Lung (tissue), 12 donors: ENCODE data around the gene PCYT2. TPM values are rescaled to one million over a fixed set of nuclear protein-coding genes. Genes with fewer than 3 reads are reported as not detected.
A peak's percentile ranks its signal among the peaks of the same experiment; 100 is the strongest.

Source experiments
- ATAC-seq: fragments of 200-7000 bp; cut with Tn5 transposase; one replicate; pipeline ENCODE4 v1.9.1; 2020; ENCODE audit warnings: moderate number of reproducible peaks; ENCODE audit not compliant: insufficient read depth, low FRiP score
- DNase-seq, 3 donors: peaks; one replicate each; pipeline ENCODE4 v3.0.0-alpha.2; 2013 to 2017
- H3K27ac ChIP-seq, 2 donors: one replicate each; pipeline ENCODE4 v1.5.1; 2013; ENCODE audit warnings: mild to moderate bottlenecking in 2 of 2, moderate library complexity in 2 of 2, control low read depth in 1 of 2, inconsistent platforms in 1 of 2, low read depth in 1 of 2, low read length in 1 of 2
- H3K27me3 ChIP-seq, 3 donors: one replicate each; pipeline ENCODE4 v1.5.1; 2013; ENCODE audit warnings: low read length in 2 of 3; ENCODE audit not compliant: control insufficient read depth in 3 of 3, insufficient read depth in 3 of 3
- H3K36me3 ChIP-seq, 4 donors: one replicate each; pipeline ENCODE4 v1.5.1; 2013; ENCODE audit warnings: low read length in 4 of 4, mild to moderate bottlenecking in 1 of 4, moderate library complexity in 1 of 4; ENCODE audit not compliant: control insufficient read depth in 4 of 4, insufficient read depth in 4 of 4
- H3K4me1 ChIP-seq, 5 donors: one replicate each; pipeline ENCODE4 v1.5.1; 2013; ENCODE audit warnings: low read length in 5 of 5, mild to moderate bottlenecking in 2 of 5, moderate library complexity in 1 of 5; ENCODE audit not compliant: control insufficient read depth in 5 of 5, insufficient read depth in 5 of 5
- H3K4me3 ChIP-seq: one replicate; pipeline ENCODE4 v1.5.1; 2013; ENCODE audit warnings: mild to moderate bottlenecking, control low read depth, moderate library complexity
- H3K9ac ChIP-seq, 2 donors: one replicate each; pipeline ENCODE4 v1.5.1; 2013; ENCODE audit warnings: low read length in 2 of 2, control low read depth in 1 of 2; ENCODE audit not compliant: insufficient read depth in 1 of 2
- H3K9me3 ChIP-seq, 4 donors: one replicate each; pipeline ENCODE4 v1.5.1; 2013; ENCODE audit warnings: low read length in 3 of 4, mild to moderate bottlenecking in 1 of 4, moderate library complexity in 1 of 4; ENCODE audit not compliant: control insufficient read depth in 4 of 4, insufficient read depth in 3 of 4
- WGBS, 2 donors: extraction: QIAGEN DNeasy Blood & Tissue Kit; methylation state at CpG; one replicate each; pipeline ENCODE4 v1.1.7; 2013; 5-methylcytosine and 5-hydroxymethylcytosine counted together
- polyA plus RNA-seq, 2 donors: library from polyadenylated mRNA; stranded (reverse); fragments of 200-250 nt; gene quantifications; one replicate each; pipeline ENCODE4 v1.2.1, GENCODE V29; 2013
- total RNA-seq, 2 donors: library from RNA; depleted of rRNA in 1 of 2; stranded (reverse); fragments of >200 nt in 1 of 2; gene quantifications; one replicate each; pipeline ENCODE4 v1.2.1, GENCODE V29; 2014 to 2021
- TF ChIP-seq, protein P1 (sequence below): IDR thresholded peaks from 2 replicates; pipeline ENCODE4 v1.5.1; 2012; ENCODE audit warnings: mild to moderate bottlenecking; ENCODE audit errors: control extremely low read depth, extremely low read depth
- donor health status: control.
- donor health status: control.
- donor health status: Bipolar disorder and iron deficiency.
- donor health status: healthy.
- donor health status: DM: yes; HTN: yes; CAD: no.

PCYT2 gene
- total and polyA plus RNA-seq, 4 donors = 23.0 to 91.6 (median 67.5) TPM

DNA sequence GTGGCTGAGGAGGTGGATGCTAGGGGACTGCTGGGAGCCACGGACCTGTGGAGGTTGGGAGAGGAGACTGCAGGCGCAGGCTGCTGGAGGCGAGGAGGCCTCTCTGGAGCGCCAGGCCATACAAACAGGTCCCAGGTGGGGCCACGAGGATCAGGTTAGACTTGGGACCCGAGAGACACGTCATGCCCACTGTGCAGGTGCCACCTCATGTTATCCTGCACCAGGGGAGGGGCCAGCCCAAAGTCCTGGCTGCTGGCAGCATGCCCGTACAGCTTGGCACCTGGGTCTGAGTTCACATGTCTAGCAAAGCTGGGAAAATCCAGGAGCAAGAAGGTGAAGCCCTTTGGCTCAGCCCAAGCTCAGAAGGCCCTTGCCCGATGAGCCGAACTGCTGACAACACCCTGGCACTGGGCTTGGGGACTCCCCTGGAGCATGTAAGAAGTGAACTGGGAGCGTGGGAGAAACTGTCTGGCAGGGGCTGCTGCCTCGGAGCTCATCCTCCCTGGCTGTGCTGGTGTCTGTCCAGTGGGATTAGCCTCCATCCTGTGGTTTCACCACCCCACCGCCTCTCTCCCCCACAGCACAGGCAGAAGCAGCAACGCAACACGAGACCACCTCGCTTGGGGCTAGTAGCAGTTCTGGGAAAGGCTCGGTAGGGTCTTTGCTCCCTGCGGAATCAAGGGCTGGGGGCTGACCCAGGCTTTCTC is 45.3 kb downstream of the PCYT2 start:
- Histone ChIP-seq H3K4me3 (no peak overlapping the region), H3K9ac (no peak overlapping the region), H3K4me1 (peaks cover 0 to 29% (median 11%) of the 10 kb centered on the region in 5 donors), H3K36me3 (peaks cover 0 to 28% (median 20%) of the 10 kb centered on the region in 4 donors), H3K27me3 (no peaks in the 10 kb centered on the region), H3K9me3 (no peaks in the 10 kb centered on the region), H3K27ac (peak overlapping the region in 1 of 2 donors; percentile 15)
- DNase-seq (peak in 1 of 3 donors; percentile 10), ATAC-seq (no peak)
- 78% methylated on average over 18 of the region's 18 CpGs for whole genome bisulfite sequencing, 2 donors
- TF ChIP-seq, protein P1, sequence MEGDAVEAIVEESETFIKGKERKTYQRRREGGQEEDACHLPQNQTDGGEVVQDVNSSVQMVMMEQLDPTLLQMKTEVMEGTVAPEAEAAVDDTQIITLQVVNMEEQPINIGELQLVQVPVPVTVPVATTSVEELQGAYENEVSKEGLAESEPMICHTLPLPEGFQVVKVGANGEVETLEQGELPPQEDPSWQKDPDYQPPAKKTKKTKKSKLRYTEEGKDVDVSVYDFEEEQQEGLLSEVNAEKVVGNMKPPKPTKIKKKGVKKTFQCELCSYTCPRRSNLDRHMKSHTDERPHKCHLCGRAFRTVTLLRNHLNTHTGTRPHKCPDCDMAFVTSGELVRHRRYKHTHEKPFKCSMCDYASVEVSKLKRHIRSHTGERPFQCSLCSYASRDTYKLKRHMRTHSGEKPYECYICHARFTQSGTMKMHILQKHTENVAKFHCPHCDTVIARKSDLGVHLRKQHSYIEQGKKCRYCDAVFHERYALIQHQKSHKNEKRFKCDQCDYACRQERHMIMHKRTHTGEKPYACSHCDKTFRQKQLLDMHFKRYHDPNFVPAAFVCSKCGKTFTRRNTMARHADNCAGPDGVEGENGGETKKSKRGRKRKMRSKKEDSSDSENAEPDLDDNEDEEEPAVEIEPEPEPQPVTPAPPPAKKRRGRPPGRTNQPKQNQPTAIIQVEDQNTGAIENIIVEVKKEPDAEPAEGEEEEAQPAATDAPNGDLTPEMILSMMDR = no peak

DNA sequence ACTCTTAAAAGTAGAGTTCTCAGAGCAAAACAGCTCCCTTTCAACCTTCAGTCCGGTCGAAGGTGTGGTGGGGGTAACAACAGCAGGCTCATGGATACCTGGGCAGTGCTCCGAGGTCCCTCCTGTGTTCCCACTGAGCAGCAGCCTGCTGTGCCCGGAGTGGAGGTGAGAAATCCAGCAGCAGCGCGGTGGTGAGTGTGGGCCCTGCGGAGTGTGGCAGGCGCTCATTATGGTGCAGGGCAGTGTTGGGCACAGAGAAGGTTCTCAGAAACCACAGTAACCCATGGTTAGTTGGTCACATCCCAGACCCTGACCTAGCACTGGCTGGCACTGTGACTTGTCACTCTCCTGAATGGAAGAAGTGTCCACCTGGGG is 45.9 kb downstream of the PCYT2 start:
- TF ChIP-seq, protein P1 = no peak
- WGBS, 2 donors = 96 to 97% methylated on average over 8 of the region's 8 CpGs
- H3K36me3 ChIP-seq = peaks cover 0 to 28% (median 20%) of the 10 kb centered on the region in 4 donors
- no peaks in the 10 kb centered on the region for H3K27me3 ChIP-seq
- ATAC-seq (no peak), DNase-seq (no peak)
- H3K4me1 ChIP-seq = peaks cover 0 to 29% (median 11%) of the 10 kb centered on the region in 5 donors
- no peak overlapping the region for H3K9ac ChIP-seq
- H3K27ac ChIP-seq = no peak overlapping the region
- H3K4me3 ChIP-seq = no peak overlapping the region
- no peaks in the 10 kb centered on the region for H3K9me3 ChIP-seq

DNA sequence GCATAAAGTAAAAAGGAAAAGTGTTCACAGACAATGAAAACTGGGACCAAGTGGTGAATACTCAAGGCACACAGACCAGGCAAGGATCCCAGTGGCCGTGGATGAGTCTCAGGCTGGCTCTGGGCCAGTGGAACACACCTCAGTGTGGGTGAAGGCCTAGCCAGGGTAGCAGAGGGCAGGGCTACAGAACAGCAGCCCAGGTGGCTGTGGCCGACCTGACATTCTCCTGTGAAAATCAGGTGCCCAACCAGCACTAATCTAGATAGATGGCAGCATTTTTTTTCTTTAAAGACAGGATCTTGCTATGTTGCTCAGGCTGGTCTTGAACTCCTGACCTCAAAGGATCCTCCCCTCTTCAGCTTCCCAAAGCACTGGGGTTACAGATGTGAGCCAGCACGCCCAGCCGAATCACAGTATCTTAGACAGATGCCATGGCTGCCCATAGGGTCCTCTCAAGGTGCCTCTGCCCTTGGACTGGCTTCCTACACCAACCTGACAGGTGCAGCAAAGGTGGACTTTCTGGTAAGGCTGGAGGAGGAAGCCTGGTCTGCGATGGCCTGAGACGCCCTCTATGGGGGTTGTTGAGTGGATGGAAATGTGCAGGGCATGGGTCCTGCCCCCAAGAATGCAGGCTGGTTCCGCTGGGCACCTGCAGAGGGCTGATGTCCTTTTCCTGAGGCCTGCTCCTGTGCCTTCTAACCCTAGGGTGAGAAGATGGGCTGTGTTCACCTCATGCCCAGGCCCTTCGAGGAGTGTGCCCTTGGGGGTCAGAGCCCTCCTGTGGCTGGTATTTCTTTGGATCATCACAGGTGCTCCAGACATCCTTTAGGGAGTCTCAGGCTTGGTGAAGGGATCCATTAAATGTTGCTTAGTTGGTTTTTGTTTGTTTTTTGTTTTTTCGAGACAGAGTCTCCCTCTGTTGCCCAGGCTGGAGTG is 47.1 kb downstream of the PCYT2 start:
- no peak overlapping the region for H3K9ac ChIP-seq
- H3K27me3 ChIP-seq = no peaks in the 10 kb centered on the region
- H3K4me3 ChIP-seq = no peak overlapping the region
- DNase-seq (no peak), ATAC-seq (no peak)
- peaks cover 0 to 23% (median 17%) of the 10 kb centered on the region in 4 donors for H3K36me3 ChIP-seq
- no peak overlapping the region for H3K27ac ChIP-seq
- H3K4me1 ChIP-seq = peaks cover 0 to 26% (median 5%) of the 10 kb centered on the region in 5 donors
- H3K9me3 ChIP-seq = no peaks in the 10 kb centered on the region
- 77 to 81% methylated on average over 9 of the region's 9 CpGs for WGBS, 2 donors
- TF ChIP-seq, protein P1 = no peak
